ENCODE results near the gene NAA10. TPM values are rescaled to one million over a fixed set of nuclear protein-coding genes. Genes with fewer than 3 reads are reported as not detected.

Gene NAA10
- total RNA-seq, 1 experiment from 2014 or later, result 91.3 TPM

DNA sequence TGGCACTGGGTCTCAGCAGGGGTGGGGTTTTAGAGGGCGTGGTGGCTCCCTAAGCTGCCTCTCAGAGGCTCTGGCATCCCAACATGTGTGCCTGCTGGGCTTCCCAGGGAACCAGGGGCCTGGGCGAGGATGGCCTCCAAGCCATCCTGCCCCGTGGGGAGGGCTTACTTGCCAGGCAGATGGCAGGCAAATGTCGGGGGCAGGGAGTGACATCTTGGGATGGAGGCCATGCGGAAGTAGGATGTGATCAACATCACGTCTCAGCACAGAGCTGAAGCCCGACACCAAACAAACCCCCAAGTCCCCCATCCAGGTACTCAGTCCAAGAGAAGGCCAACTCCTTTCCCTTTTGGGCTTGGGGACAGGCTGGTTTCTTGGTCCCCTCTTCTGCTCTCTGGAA is 53.6 kb downstream of the NAA10 start:
- H3K4me1 Mint-ChIP-seq (ENCODE audit: low read depth, unreplicated experiment), result no peaks in the 10 kb centered on the region
- H3K36me3 Mint-ChIP-seq (ENCODE audit: insufficient read depth, unreplicated experiment), result no peaks in the 10 kb centered on the region
- Histone ChIP-seq H3K36me3 (ENCODE audit: control insufficient read depth, insufficient read depth, low read length) (no peaks in the 10 kb centered on the region), H3K9me3 (no peaks in the 10 kb centered on the region), H3K4me1 (peaks cover 14% of the 10 kb centered on the region; the same call in 1 of the 2 replicates), H3K27me3 (replicated peaks; ENCODE audit: control insufficient read depth, insufficient read depth, low read length) (no peaks in the 10 kb centered on the region), H3K4me3 (ENCODE audit: low read depth, low read length) (no peak overlapping the region)
- no peak for DNase-seq
- BruUV-seq (replicated peaks), result no TSS peak
- POLR2A ChIA-PET, result no interaction called here
- no peak overlapping the region for H3K27ac Mint-ChIP-seq (ENCODE audit: unreplicated experiment)
- H3K4me3 Mint-ChIP-seq (ENCODE audit: unreplicated experiment), result no peak overlapping the region
- H3K27me3 Mint-ChIP-seq (ENCODE audit: insufficient read depth, unreplicated experiment), result no peaks in the 10 kb centered on the region
- no peaks in the 10 kb centered on the region for H3K9me3 Mint-ChIP-seq (ENCODE audit: unreplicated experiment)
- CTCF ChIA-PET, result no interaction called here
- TF ChIP-seq CTCF (IDR thresholded peaks at IDR 0.05; ENCODE audit: insufficient read depth in 1 of 2, low read depth in 1 of 2, low read length in 1 of 2, severe bottlenecking in 1 of 2, unreplicated experiment in 1 of 2), result no peak
- intact Hi-C loops (cut with micrococcal nuclease; ENCODE audit: unreplicated experiment), result loop anchor here (10.0 kb wide), 1 partner anchor 66 kb away; no protein-coding TSS in a partner anchor

DNA sequence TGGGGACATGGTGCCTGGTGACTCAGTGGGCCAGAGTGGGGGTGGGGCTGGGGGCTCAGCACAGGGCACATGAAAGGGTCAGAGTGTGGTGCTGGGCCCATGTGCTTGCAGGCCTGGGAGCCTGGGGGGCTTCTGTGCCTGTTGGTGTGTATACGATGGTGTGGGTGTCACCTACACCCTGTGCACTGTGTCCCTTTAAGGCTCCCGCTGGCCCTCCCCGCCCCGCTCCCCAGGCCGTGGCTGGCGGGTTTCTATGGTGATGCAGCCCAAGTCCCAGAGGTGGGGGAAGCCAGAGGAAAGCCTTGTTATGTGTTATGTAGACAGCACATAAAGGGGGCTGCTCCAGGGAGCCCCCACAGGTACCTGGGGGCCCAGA is 54.4 kb downstream of the NAA10 start:
- H3K27me3 Mint-ChIP-seq (ENCODE audit: insufficient read depth, unreplicated experiment), result no peaks in the 10 kb centered on the region
- TF ChIP-seq CTCF (IDR thresholded peaks at IDR 0.05; ENCODE audit: insufficient read depth in 1 of 2, low read depth in 1 of 2, low read length in 1 of 2, severe bottlenecking in 1 of 2, unreplicated experiment in 1 of 2), result no peak
- ChIA-PET CTCF (no interaction called here), POLR2A (no interaction called here)
- H3K36me3 Mint-ChIP-seq (ENCODE audit: insufficient read depth, unreplicated experiment), result no peaks in the 10 kb centered on the region
- H3K4me1 ChIP-seq, result peaks cover 14% of the 10 kb centered on the region; the same call in 1 of the 2 replicates
- no peak overlapping the region for H3K4me3 Mint-ChIP-seq (ENCODE audit: unreplicated experiment)
- H3K36me3 ChIP-seq (ENCODE audit: control insufficient read depth, insufficient read depth, low read length), result no peaks in the 10 kb centered on the region
- no peak for DNase-seq
- intact Hi-C loops (cut with micrococcal nuclease; ENCODE audit: unreplicated experiment), result loop anchor here (10.0 kb wide), 1 partner anchor 66 kb away; no protein-coding TSS in a partner anchor
- BruUV-seq (replicated peaks), result no TSS peak
- no peaks in the 10 kb centered on the region for H3K9me3 Mint-ChIP-seq (ENCODE audit: unreplicated experiment)
- no peak overlapping the region for H3K4me3 ChIP-seq (ENCODE audit: low read depth, low read length)
- no peaks in the 10 kb centered on the region for H3K27me3 ChIP-seq (replicated peaks; ENCODE audit: control insufficient read depth, insufficient read depth, low read length)
- no peaks in the 10 kb centered on the region for H3K9me3 ChIP-seq
- H3K27ac Mint-ChIP-seq (ENCODE audit: unreplicated experiment), result no peak overlapping the region
- no peaks in the 10 kb centered on the region for H3K4me1 Mint-ChIP-seq (ENCODE audit: low read depth, unreplicated experiment)

DNA sequence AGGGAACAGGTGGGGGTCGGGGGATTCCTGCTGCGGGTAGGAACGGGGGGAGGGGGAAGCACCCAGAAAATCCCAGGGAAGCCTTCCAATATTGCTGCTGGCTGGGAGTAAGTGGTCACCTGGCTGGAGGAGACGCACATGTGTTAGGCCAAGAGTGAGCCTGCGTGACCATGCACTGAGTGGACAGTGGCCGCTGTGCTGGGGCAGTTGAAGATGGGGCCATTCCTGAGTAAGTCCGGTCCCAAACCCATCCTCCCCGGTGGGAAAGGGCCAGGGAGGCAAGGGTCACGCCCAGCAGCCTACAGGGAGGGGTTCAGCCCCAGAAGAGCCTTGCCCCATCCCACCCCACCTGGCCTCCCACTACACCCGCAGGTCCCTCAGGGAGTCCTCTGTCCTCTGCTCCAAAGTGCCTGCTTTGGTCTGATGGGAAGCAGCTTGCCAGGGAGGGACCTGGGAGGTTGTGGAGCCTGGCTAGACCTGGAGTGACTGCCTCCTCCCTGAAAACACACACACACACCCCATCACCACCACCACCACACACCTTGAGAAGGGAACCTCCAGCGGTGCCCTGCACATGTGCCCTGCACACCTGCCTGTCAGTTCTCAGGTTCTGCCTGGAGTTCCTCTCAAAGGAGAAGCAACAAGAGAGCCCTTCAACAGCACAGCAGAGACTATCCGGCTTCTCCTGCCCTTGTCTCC is 54.9 kb downstream of the NAA10 start:
- BruUV-seq (replicated peaks), result no TSS peak
- Histone ChIP-seq H3K4me3 (ENCODE audit: low read depth, low read length) (no peak overlapping the region), H3K4me1 (peaks cover 14% of the 10 kb centered on the region; the same call in 1 of the 2 replicates), H3K9me3 (no peaks in the 10 kb centered on the region), H3K27me3 (replicated peaks; ENCODE audit: control insufficient read depth, insufficient read depth, low read length) (no peaks in the 10 kb centered on the region), H3K36me3 (ENCODE audit: control insufficient read depth, insufficient read depth, low read length) (no peaks in the 10 kb centered on the region)
- Mint-ChIP-seq H3K36me3 (ENCODE audit: insufficient read depth, unreplicated experiment) (no peaks in the 10 kb centered on the region), H3K4me3 (ENCODE audit: unreplicated experiment) (no peak overlapping the region), H3K4me1 (ENCODE audit: low read depth, unreplicated experiment) (no peaks in the 10 kb centered on the region), H3K27ac (ENCODE audit: unreplicated experiment) (no peak overlapping the region), H3K27me3 (ENCODE audit: insufficient read depth, unreplicated experiment) (no peaks in the 10 kb centered on the region), H3K9me3 (ENCODE audit: unreplicated experiment) (no peaks in the 10 kb centered on the region)
- no peak for DNase-seq
- TF ChIP-seq CTCF (IDR thresholded peaks at IDR 0.05; ENCODE audit: insufficient read depth in 1 of 2, low read depth in 1 of 2, low read length in 1 of 2, severe bottlenecking in 1 of 2, unreplicated experiment in 1 of 2), result no peak
- ChIA-PET CTCF (no interaction called here), POLR2A (no interaction called here)
- intact Hi-C loops (cut with micrococcal nuclease; ENCODE audit: unreplicated experiment), result loop anchor here (10.0 kb wide), 1 partner anchor 65 kb away; no protein-coding TSS in a partner anchor

Small RNA genes lying within 50 kb of the gene (microRNA-seq; reads per million reads assigned to microRNA genes)
- gene MIR3202-1 (not detected), gene MIR3202-2 (not detected)

Other genes with a start within 250 kb of the NAA10 start
- gene SLC6A8, start 247.1 kb downstream of the NAA10 start, total RNA-seq (2022), result 8.8 and 11.2 TPM in 2 replicates
- gene BCAP31, start 210.7 kb downstream of the NAA10 start, total RNA-seq (2022), result 232 and 234 TPM in 2 replicates
- gene ABCD1, start 210.2 kb downstream of the NAA10 start, total RNA-seq (2022), result 4.3 and 4.5 TPM in 2 replicates
- 0.16 TPM in 1 of 2 replicates, not detected in the other for gene PLXNB3, start 170.8 kb downstream of the NAA10 start, total RNA-seq (2022)
- not detected in 2 replicates for gene SRPK3, start 154.0 kb downstream of the NAA10 start, total RNA-seq (2022)
- gene IDH3G, start 140.7 kb downstream of the NAA10 start, total RNA-seq (2022), result 53.3 and 54.0 TPM in 2 replicates
- 353 and 373 TPM in 2 replicates for gene SSR4, start 140.4 kb downstream of the NAA10 start, total RNA-seq (2022)
- 1.3 and 1.8 TPM in 2 replicates for gene PDZD4, start 104.5 kb downstream of the NAA10 start, total RNA-seq (2022)
- gene L1CAM, start 48.9 kb downstream of the NAA10 start, total RNA-seq (2022), result 12.7 and 12.8 TPM in 2 replicates
- gene AVPR2, start 30.4 kb downstream of the NAA10 start, total RNA-seq (2022), result not detected in 2 replicates
- 13.0 and 15.7 TPM in 2 replicates for gene ARHGAP4, start 8.8 kb downstream of the NAA10 start, total RNA-seq (2022)
- 0.75 and 1.2 TPM in 2 replicates for gene RENBP, start 9.6 kb upstream of the NAA10 start, total RNA-seq (2022)
- gene HCFC1, start 36.8 kb upstream of the NAA10 start, total RNA-seq (2022), result 93.7 and 95.6 TPM in 2 replicates
- gene TMEM187, start 37.7 kb upstream of the NAA10 start, total RNA-seq (2022), result 4.9 and 6.6 TPM in 2 replicates
- gene IRAK1, start 84.9 kb upstream of the NAA10 start, total RNA-seq (2022), result 119 and 126 TPM in 2 replicates
- 30.6 and 36.4 TPM in 2 replicates for gene MECP2, start 162.7 kb upstream of the NAA10 start, total RNA-seq (2022)
- not detected in 2 replicates for gene OPN1LW, start 209.2 kb upstream of the NAA10 start, total RNA-seq (2022)
- gene OPN1MW, start 247.6 kb upstream of the NAA10 start, total RNA-seq (2022), result not detected in 2 replicates